GM19023 (cell line): ENCODE data around the gene SENP6.
"Not testable (repeated sequence)": the region's sequence is repeated elsewhere in the genome, so short reads cannot be mapped to it uniquely, and the experiment has no call there.

Experiments used
- ATAC-seq: cut with Tn5 transposase; IDR thresholded peaks from one replicate; pipeline ENCODE4 v1.9.1; 2021; ENCODE audit warnings: mild to moderate bottlenecking, moderate library complexity; ENCODE audit not compliant: unreplicated experiment

Gene SENP6

DNA sequence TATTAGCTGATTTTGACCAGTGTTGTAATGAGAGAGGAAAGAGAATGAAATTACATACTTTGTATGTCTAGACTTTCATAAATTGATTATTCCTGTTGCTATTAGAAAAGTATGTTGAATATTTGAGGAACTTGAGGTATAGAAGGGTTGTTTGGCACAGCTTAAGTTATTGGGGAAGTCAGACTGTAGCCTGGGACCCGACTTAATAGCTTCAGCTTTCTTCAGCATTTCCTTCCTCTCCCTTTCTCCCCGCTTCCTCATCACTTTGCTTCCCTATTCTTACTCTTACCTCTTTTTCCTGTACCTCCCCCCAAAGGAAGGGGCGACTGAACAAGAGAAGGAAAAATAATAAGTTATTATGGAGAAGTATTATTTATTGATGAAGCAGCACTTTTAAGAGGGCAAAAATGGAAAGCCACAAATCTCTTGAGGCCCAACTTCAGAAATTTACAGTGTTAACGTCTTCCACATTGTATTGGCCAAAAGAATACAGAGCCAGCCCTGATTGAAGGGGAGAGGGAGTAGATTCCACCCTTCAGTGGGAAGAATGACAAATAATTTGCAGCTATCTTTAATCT is 7.4 kb downstream of the SENP6 start:
- ATAC-seq: no peak

DNA sequence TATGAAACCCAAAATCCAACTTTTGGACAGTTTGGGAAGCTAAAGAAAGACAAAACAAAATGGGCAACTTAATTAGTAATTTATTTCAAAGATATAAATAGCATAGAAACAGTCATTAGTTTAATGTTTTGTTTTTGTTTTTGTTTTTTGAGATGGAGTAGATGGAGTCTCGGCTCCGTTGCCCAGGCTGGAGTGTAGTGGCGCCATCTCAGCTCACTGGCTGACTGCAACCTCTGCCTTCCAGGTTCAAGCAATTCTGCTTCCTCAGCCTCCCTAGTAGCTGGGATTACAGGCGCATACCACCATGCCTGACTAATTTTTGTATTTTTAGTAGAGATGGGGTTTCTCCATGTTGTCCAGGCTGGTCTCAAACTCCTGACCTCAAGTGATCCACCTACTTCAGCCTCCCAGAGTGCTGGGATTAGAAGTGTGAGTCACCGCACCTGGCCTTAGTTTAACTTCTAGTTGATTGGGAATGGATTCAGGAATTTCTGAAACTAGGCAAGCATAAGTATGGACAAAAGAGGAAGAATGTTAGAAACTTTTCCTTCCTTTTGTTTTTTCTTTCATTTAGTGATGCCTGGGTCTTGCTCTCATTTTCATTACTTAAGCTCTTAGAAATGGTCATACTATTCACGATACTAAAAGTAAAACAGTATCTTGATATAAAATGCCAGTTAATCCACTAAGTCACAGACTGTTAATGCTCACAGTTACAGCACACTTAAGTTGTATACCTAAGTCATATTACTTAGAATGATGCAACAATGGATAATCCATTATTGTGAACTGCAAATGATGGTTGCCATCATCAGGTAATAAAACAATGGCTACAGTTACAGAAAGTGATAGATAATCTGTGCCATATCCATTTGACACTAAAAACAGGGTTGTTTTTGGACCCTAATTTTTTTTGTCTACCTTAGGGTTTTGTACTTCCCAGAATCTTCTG is 8.2 kb downstream of the SENP6 start:
- ATAC-seq: no peak

DNA sequence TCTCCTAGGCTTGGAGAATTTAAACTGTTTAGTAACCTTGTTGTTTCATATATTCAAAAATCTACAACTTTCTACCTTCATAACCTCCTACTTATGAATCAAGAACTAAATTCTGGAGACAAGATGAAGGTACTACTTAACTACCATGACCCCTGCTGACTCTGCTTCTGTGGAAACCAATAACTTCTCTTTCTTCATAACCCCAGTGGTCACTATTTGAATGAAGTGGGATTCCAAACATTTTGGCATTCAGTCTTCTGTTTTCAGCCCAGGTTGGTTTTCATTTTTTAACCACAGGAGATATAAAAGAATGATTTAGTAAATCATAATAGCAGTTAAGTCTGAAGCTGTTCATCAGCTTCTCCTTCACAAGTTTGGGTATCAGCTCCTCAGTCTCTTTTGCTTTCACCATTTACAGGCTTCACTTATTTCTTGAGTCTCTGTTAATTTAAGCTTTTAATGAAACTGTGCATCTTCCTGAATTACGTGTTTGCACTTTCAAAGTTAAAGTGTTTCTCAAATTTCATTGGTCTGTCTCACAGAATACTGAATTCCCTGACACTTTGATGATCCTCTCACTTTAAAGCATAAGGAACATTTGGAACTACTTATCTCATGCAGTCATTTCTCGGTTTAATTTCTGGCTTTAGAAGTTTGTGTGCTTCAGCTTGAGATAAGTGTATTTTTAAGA is 9.5 kb downstream of the SENP6 start:
- ATAC-seq: no peak

DNA sequence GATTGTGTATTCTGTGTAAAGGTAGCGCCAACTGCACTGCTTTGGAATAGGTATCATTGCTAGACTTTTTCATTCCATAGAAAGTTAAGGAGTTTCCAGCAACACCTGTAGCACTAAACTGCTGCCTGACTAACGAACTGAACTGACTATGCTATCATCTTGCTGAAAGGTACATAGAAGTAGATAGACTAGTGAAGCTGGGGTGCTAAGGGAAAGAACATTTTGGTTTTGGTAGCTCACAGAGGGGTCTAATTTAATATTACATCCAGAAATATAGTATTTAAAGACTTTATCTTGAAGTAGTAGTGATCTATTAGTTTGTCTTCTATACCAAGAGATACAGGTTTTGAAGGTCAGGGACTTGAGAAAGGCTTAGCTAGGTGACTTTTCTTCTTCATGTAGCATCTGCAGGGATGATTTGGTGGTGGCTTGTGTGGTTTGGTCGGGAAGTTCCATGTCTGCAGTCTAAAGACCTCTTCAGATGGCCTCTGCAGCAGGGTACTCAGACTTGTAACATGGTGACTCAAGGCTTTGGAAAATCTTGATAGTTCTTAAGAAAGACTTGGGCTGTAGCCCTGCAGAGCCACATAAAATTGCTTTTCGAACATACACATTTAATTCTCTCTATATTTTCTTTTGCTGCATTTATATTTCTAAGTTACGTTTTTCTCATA is 10.2 kb downstream of the SENP6 start:
- no peak for ATAC-seq

DNA sequence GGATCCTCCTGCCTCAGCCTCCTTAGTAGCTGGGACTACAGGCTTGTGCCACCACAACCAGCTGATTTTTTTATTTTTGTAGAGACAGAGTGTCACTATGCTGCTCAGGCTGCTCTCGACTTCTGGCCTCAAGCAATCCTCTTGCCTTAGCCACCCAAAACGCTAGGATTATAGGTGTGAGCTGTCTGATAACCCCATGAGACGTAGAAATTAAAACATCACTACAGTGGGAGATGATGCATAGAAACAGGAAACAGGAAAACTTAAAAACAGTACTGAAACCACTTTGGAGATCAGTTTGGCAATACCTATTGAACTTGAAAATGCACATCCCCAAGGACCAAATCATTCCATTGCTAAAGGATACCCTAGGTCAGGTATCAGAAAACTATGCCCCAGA is 10.8 kb downstream of the SENP6 start:
- no peak for ATAC-seq

DNA sequence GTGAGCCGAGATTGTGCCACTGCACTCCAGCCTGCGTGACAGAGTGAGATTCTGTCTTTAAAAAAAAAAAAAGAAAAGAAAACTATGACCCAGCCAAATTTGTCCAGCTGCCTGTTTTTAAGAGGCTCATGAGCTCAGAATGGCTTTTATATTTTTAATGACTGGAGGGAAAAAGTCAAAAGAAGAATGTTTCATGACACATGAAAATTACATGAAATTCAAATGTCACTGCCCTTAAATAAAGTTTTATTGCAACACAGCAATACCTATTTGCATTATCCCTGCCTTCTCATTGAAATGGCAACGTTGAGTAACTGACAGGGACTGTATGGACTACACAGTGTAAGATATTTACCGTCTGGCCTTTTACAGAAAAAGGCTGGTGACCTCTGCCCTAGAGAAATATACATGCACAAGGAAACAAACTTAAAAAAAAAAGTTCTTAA is 11.4 kb downstream of the SENP6 start:
- no peak for ATAC-seq

DNA sequence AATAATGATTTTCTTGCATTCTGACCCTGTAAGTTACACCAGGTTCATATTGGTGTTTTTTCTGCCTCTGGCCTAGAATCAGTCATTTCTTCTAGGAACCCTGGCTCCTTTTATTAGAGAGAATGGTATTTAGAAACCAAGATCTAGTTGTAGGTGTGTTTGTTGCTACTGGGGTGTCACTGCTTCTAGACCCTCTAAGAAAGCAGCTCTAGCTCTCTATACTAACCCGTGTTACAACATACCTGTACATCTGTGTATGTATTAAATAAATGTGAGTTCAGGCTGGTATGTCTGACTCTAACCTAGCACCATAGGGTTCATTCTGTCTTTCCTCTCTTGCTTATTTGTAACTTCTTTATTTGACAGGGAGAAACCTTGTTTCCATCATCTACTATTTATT is 16.8 kb downstream of the SENP6 start:
- no peak for ATAC-seq

DNA sequence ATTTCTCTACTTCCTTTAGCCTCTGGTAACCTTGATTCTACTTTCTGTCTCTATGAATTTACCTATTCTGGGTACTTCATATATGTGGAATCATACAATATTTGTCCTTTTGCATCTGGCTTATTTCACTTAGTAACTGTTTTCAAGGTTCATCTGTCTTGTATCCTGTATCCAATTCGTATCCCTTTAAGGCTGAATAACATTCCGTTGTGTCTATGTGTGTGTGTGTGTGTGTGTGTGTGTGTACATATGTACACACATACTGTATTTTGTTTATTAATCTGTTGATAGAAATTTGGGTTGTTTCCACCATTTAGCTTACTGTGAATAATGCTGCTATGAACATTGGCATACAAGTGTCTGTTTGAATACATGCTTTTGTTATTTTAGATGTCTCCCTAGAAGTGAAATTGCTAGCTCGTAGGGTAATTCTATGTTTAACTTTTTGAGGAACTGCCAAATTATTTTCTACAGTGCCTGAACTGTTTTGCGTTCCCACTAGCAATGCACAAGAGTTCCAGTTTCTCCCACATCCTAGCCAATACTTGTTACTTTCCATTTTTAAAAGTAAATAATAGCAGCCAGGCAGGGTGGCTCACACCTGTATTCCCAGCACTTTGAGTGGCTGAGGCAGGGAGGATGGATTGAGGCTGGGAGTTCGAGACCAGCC is 17.7 kb downstream of the SENP6 start:
- ATAC-seq: no peak

DNA sequence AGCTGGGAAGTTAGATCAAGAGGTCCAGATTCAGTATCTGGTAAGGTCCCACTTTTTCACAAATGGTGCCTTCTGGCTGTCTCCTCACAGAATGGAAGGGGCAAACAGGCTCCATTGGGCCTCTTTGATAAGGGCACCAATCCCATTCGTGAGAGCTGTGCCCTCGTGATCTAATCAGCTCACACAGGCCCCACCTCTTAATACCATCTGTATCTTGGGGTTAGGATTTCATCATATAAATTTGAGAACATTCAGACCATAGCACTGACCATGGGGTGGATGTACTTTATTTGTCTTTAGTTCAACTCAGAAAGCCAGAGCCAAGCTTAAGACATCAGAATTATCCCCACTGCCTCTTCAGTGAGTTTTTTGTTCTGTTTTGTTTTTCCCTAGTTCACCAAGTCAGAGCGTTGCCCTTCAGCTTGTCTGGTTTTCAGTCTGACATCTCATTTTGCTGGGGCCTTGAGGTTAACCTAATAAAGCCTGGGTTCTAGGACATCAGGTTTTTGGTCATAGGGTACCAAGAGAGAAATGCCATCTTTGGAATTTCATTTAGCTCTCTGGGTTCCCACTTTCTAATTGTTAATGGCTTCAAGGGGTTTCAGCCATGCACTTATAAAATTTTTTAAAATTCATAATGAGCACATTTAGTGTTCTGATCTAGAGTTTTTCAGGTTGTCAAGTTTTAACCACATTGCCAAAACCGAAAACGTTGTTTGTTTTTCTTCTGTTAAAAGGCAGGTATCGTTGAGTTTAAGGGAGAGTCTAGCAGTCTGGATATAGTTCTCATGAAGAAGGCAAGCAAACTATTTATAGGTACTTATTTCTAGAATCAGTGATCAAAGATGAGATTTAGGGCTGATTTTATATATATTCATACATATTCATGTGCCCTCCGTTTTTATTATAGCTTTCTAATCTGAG is 19.0 kb downstream of the SENP6 start:
- ATAC-seq: no peak

DNA sequence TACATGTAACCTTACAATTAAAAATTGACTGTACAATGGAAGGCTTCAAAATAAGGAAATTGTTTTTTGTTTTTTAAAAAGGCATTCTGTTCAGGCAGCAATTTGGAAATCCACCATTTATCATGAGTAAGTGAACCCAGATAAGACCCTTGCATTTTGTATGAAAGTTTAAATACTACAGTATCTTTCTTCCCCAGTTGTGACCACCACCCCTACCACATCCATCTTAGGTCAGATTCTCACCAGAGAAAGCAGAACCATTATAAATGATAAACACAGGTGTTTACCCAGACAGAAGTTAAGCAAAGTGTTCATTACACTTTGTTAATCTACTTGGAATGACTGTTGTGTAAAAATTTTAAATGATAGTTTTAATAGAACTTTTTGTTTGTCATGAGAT is 20.2 kb downstream of the SENP6 start:
- no peak for ATAC-seq

DNA sequence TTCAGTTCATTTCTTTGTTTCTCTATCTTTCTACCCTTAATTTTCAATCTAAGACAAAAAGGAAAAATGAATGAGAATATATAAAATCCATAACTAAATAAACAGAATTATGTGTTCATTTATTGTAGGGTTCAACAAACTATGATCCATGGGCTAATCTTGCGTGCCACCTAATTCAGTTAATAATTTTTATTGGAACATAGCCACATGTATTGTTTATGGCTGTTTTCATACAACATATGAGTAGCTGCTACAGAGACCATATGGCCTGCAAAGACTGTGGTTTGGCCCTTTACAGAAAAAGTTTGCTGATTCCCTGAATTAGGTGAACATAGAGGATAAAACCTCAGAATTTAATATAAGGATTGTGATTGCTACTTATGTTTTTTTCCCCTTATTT is 21.8 kb downstream of the SENP6 start:
- ATAC-seq: no peak

DNA sequence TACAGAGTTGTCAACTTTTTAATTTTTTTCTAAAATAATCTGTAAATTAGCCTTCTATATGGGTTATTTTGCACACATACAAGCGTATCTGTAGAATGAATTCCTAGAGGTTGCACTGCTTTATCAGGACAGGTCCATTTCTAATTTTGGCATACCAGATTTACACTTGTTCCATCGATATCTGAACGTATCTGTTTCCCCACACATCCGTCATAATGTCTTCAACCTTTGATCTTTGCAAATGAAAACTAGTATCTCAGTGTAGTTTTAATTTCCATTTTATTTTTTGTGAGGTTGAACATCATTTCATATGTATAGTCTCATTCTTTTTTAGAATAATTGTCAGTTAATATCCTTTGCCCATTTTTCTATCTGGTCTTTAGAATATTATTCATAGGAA is 22.7 kb downstream of the SENP6 start:
- ATAC-seq: no peak

DNA sequence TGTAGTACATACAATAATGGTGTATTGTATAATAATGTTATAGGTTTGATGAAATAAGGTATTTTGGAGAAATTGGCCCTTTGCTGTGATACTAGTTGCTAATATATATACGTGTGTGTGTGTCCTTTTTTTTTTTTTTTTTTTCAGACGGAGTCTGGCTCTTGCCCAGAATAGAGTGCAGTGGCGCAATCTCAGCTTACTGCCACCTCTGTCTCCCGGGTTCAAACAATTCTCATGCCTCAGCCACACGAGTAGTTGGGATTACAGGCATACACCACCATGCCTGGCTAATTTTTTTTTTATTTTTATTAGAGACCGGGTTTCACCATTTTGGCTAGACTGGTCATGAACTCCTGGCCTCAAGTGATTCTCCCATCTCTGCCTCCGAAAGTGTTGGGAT is 23.3 kb downstream of the SENP6 start:
- no peak for ATAC-seq

DNA sequence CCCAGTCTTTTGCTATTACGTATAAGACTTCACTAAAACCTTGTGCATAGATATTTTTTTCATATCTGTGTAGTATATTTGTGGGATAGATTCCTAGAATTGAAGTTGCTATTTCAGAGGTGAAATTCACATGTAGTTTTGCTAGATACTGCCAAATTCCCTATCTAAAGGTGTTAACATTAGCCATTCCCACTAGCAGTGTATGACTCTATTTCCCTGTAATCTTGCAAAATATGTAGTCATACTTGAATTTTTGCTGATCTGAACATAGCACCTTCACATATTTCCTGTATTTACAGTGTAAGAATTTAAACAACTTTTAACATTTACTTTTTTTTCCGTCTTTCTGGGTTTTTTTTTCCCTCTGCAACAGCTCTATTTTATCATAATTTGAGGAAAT is 24.9 kb downstream of the SENP6 start:
- ATAC-seq: no peak

DNA sequence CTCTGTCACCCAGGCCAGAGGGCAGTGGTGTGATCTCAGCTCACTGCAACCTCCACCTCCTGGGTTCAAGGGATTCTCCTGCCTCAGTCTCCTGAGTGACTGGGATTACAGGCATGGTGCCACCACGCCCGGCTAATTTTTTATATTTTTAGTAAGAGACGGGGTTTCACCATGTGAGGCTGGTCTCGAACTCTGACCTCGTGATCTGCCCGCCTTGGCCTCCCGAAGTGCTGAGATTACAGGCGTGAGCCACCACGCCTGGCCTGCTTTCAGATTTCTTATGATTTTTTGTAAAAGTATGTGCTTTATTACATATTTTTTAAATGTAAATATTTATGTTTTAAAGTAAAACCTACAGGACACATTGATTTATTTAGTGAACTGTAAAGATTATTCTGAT is 26.0 kb downstream of the SENP6 start:
- not testable (repeated sequence) for ATAC-seq

DNA sequence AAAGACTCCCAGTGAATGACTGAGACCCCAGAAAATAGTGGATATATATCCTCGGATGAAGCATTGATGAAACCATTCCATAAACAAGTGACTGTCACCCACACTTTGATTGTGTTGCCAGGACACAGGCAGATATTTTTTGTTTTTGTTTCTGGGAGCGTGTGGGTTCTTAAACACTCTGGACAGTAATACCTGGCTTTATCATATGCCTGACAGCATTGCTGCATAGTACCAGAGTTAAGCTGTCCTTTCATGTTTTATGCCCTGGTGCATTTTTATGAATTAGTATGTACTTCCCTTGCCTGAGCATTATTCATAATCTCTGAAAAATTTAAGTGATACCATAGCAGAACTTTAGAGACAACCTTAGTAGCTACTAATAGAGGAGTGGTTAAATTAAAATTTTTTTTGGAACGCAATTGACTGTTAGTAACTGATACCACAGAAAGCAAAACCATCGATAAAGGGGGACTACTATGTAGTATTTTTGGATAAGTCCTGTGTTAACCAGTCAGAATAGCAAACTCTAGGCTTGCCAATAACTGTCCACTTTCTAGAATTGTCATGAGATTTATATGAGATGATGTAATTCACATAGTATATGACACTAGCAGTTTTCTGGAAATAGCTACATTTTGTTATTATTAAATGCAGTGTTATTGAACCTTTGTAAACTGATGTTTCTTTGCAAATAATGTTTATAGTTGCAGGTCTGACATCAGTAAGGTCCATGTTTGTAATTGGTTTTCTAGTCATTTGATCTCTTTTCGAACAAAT is 30.4 kb downstream of the SENP6 start:
- ATAC-seq: no peak

DNA sequence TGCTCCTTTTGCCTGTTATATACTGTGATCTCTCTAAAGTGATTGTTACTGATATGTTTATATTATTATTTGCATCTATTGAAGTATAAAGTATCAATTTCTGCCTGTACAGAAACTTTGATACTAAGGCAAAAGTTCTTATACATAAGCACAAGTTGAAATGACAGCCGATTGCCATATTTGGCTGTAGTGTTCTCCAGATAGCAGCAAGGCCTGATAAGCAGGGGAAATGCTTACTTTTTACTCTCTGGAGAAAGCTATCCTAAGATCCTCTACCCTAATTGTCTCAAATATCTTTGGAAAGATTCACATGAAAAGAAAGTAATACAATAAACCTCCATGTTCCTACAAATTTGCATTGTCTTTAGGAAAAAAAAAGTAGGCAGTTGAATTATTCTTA is 31.4 kb downstream of the SENP6 start:
- ATAC-seq: no peak

DNA sequence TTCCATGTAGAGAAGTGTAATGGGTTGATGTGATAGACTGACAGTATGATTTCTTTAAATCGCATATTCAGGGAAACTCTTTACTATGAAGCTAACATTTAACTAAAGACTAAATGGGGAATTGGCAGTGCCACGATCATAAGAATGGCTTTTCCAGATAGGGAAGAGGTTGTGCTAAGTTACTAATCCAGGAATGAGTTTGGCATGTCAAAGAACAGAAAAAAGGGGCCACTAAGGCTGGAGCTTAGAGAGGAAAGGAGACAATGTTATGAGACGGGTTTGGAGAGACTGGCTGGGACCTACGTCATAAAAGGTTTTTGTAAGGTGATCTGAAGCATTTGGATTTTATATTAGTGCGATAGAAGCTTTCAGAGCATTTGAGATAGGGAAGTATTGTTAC is 40.6 kb downstream of the SENP6 start:
- no peak for ATAC-seq

DNA sequence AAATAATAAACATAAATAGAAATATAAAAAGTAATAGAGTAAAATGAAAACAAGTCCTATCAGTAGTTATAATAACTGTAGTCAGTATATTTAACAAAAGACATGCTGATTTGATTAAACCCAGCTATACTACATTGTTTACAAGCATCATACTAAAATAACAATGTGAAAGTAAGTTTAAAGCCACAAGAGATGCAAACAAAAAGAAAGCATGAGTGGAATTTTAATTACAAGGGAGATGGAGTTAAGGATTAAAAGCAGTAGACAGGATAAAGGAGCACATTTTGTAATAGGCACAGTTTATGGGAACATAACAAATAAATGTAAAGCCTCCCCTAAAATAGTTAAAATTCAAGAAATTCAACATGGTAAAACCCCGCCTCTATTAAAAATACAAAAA is 41.5 kb downstream of the SENP6 start:
- ATAC-seq: no peak
